ENCODE data around the gene TRIP13. TPM values are rescaled to one million over a fixed set of nuclear protein-coding genes. Genes with fewer than 3 reads are reported as not detected.

Gene TRIP13
- total RNA-seq, 2 donors from 2014 or later, result 17.7 to 18.2 TPM

DNA sequence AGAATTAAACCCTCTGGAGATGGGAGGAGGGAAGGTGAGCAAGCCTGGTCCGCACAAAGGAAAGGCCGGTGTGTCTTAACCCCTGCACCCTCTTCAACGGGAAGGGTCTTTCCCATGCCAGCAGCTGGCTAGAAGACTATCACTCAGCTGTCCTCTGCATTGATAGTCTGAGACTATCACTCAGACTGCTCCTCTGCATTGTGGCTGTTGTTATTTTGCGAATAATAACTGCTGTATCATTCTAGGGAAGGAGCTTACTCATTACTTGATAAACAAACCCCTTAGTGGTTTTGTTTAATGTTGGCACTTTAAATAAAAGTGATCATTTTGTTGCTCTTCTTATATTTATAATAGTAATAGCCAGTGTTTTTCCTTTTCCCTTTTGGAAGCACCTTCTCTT is 8.1 kb downstream of the TRIP13 start:
- H3K4me1 Mint-ChIP-seq (ENCODE audit: low read depth), result no peaks in the 10 kb centered on the region
- no peak overlapping the region for H3K4me3 Mint-ChIP-seq
- H3K9me3 Mint-ChIP-seq, result no peaks in the 10 kb centered on the region
- no peak for ATAC-seq (replicated peaks in 1 of 2)
- no peak for DNase-seq
- peaks cover 4 to 23% of the 10 kb centered on the region in 2 donors for H3K36me3 Mint-ChIP-seq (ENCODE audit: insufficient read depth in 2 of 2)
- H3K27me3 Mint-ChIP-seq (ENCODE audit: low read depth), result no peaks in the 10 kb centered on the region
- no peak overlapping the region for H3K27ac Mint-ChIP-seq

DNA sequence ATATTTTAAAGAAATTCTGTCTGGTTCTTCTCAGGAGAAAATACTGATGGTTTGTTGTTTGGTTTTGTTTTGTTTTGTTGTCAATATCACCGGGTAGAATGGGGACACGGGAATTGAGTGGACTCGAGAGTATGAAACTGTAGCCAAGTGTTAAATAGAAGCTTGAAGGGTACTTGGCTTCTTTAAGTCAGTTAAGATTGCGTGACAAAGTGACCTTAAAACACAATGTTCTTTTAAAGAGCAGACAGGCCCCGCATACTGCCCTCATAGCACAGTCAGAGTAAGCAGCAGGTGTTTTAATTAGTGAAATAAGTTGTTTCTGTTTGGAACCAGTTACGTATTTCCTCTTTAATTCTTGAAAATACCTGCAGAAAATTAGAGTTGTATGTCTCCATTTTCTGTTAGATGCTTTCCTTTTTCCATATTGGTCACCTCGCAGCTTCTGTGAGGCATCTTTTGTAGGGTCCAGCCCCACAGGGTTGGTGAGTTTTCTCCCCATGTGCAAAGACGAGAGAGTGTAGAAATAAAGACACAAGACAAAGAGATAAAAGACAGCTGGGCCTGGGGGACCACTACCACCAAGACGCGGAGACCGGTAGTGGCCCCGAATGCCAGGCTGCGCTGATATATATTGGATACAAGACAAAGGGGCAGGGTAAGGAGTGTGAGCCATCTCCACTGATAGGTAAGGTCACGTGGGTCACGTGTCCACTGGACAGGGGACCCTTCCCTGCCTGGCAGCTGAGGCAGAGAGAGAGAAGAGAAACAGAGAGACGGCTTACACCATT is 9.6 kb downstream of the TRIP13 start:
- Mint-ChIP-seq H3K36me3 (ENCODE audit: insufficient read depth in 2 of 2) (peaks cover 0 to 20% of the 10 kb centered on the region in 2 donors), H3K27ac (no peak overlapping the region), H3K27me3 (ENCODE audit: low read depth) (no peaks in the 10 kb centered on the region), H3K9me3 (no peaks in the 10 kb centered on the region), H3K4me1 (ENCODE audit: low read depth) (no peaks in the 10 kb centered on the region), H3K4me3 (no peak overlapping the region)
- ATAC-seq (replicated peaks in 1 of 2) (no peak), DNase-seq (no peak)

DNA sequence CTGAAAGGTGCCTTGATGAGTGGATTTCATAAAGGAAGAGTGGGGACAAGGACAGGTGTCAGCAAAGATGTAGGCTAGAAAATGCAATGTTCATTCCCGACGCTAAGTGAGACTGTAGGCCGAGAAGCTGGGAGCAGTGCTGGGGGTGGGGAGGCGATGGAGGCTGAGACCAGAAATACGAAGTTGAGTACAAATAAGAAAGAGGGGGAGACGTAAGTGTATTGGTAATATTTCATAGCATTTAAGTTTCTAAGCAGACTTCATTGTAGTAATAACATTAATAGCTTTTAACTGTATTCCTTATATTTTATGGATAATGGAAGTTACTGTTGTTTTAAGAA is 11.0 kb downstream of the TRIP13 start:
- no peak overlapping the region for H3K4me3 Mint-ChIP-seq
- ATAC-seq (replicated peaks in 1 of 2) (no peak), DNase-seq (no peak)
- no peaks in the 10 kb centered on the region for H3K9me3 Mint-ChIP-seq
- no peaks in the 10 kb centered on the region for H3K4me1 Mint-ChIP-seq (ENCODE audit: low read depth)
- H3K27ac Mint-ChIP-seq, result no peak overlapping the region
- no peaks in the 10 kb centered on the region for H3K27me3 Mint-ChIP-seq (ENCODE audit: low read depth)
- H3K36me3 Mint-ChIP-seq (ENCODE audit: insufficient read depth in 2 of 2), result peaks cover 0 to 24% of the 10 kb centered on the region in 2 donors

DNA sequence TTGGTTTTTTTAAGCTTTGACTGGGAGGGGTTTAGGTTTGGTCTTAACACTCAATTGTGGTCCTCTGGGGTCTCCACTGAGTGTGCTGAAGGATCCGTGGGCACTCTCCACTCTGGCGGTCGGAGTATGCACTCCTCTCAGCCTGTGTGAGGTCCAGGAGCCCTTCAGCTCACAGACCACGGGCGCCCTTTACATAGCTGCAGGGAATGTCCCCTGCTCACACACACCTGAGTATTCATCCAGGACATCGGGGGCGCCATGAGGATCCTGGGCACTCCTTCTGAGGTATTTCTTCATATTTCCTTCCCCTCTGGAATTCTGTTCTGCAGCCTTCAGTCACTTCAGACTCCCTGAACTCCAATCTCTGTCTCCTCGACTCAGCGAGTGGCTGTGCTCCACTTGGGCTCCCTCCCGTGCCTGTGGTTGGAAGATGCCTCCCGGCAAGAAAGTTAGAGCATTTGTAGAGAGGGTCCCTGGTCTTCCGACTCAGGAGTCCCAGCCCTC is 12.5 kb downstream of the TRIP13 start:
- no peaks in the 10 kb centered on the region for H3K9me3 Mint-ChIP-seq
- no peak overlapping the region for H3K27ac Mint-ChIP-seq
- H3K4me3 Mint-ChIP-seq, result no peak overlapping the region
- no peaks in the 10 kb centered on the region for H3K4me1 Mint-ChIP-seq (ENCODE audit: low read depth)
- DNase-seq, result no peak
- no peak for ATAC-seq (replicated peaks in 1 of 2)
- no peaks in the 10 kb centered on the region for H3K27me3 Mint-ChIP-seq (ENCODE audit: low read depth)
- peaks cover 0 to 23% of the 10 kb centered on the region in 2 donors for H3K36me3 Mint-ChIP-seq (ENCODE audit: insufficient read depth in 2 of 2)

DNA sequence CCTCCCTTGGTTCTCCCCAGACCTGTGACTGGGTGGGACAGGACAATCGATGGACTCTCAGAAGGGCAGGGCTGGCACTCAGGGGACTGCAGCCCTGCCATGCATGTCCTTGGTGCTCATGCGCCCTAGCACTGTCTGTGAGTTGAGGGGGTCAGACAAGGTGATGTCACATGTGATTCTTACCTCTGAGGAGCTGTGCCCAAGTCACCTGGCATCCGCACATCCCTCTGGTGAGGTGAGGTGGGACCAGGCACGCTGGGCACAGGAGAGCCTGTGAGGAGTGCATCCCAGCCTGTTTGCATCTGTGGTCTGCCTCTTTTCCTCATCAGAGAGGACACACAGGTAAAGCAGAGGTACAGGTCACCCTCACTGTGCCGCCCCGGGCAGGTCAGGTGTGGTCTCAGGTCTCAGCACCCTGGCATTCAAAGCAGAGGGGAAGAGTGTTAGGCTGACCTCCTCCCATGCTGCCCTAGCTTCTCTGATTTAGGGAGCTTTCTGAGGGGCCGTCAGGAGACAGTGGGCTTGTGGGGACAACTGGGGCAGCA is 14.8 kb downstream of the TRIP13 start:
- Mint-ChIP-seq H3K27me3 (ENCODE audit: low read depth) (no peaks in the 10 kb centered on the region), H3K27ac (no peak overlapping the region), H3K36me3 (ENCODE audit: insufficient read depth in 2 of 2) (peaks cover 2 to 34% of the 10 kb centered on the region in 2 donors), H3K4me1 (ENCODE audit: low read depth) (peaks cover 13% of the 10 kb centered on the region), H3K4me3 (no peak overlapping the region), H3K9me3 (no peaks in the 10 kb centered on the region)
- DNase-seq, result no peak
- ATAC-seq (replicated peaks in 1 of 2), result no peak

DNA sequence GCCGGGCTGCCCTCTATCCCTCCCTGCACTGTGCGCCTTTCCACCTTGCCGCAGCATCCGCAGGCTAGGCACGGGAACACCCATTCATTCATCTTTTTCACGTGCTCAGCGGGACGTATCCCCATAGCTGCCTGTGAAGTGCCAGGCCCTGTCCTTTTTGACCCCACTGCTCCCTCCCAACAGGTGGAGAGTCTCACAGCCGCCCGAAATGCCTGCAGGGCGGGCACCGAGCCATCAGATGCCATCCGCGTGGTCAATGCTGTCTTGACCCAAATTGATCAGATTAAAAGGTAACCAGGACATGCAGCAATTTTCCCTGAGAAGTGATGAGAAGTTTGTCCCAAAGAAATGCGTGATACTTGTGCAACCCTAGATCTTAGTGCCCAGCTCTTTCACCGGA is 15.5 kb downstream of the TRIP13 start:
- H3K4me3 Mint-ChIP-seq, result no peak overlapping the region
- DNase-seq (no peak), ATAC-seq (replicated peaks in 1 of 2) (no peak)
- H3K27me3 Mint-ChIP-seq (ENCODE audit: low read depth), result no peaks in the 10 kb centered on the region
- no peaks in the 10 kb centered on the region for H3K9me3 Mint-ChIP-seq
- no peak overlapping the region for H3K27ac Mint-ChIP-seq
- H3K4me1 Mint-ChIP-seq (ENCODE audit: low read depth), result peaks cover 20% of the 10 kb centered on the region
- H3K36me3 Mint-ChIP-seq (ENCODE audit: insufficient read depth in 2 of 2), result peaks cover 5 to 36% of the 10 kb centered on the region in 2 donors

DNA sequence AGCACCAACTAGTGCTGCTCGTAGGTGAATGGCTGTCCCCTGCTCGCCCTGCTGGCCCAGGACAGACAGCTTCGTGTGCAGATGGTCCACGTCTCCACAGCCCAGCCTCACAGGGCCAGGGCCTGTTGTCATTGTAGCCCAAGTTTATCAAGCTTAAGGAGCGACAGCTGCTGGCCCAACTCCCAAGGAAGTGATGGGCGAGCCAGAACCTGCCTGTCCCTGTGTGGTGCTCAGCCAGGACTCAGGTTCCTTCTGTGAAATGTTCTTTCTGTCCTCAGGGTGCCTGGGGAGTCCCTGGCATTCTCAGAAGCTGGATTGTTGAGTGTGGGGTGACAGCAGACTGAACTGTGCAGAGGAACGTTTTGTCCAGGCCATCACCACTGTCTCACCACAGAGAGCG is 16.4 kb downstream of the TRIP13 start:
- no peak overlapping the region for H3K4me3 Mint-ChIP-seq
- no peak overlapping the region for H3K27ac Mint-ChIP-seq
- DNase-seq (no peak), ATAC-seq (replicated peaks in 1 of 2) (no peak)
- H3K9me3 Mint-ChIP-seq, result no peaks in the 10 kb centered on the region
- H3K27me3 Mint-ChIP-seq (ENCODE audit: low read depth), result no peaks in the 10 kb centered on the region
- H3K36me3 Mint-ChIP-seq (ENCODE audit: insufficient read depth in 2 of 2), result peaks cover 6 to 37% of the 10 kb centered on the region in 2 donors
- H3K4me1 Mint-ChIP-seq (ENCODE audit: low read depth), result peaks cover 21% of the 10 kb centered on the region

DNA sequence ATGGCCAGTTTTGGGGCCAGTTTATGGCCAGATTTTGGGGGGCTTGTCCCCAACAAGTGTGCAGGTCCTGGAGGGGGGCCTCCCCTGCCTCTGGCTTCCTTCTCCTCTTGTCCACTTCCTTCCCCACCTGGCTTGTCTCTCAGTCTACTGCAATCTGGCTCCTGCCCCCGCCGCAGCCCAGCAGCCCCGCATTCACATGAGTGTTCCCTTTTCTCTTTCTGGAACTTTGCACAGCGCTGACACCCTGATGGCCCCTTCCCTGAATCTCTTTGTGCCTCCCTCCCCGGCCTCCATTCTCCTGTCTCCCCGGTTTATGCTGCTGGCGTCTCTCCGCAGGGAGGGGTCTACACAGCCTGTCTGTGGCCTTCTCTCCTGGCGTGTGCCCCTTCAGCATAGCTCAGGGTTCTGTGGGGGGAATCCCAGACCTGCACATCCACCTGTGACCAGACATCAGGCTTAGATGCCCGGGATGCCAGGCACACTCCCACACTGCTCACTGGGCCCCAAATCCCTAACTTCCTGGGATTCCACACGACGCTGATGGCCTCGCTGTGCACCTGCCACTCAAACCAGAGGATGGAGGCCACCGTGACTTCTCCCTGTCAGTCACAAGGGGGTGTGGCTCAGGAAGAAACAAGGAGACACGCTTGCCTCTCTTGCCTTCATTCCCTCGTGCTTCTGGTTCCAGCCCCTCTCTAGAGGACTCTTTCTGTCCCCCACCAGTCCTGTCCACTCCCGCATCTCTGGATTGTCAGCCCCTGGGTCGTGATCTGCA is 17.5 kb downstream of the TRIP13 start:
- no peak for ATAC-seq (replicated peaks in 1 of 2)
- H3K27ac Mint-ChIP-seq, result no peak overlapping the region
- H3K4me3 Mint-ChIP-seq, result no peak overlapping the region
- peaks cover 9 to 37% of the 10 kb centered on the region in 2 donors for H3K36me3 Mint-ChIP-seq (ENCODE audit: insufficient read depth in 2 of 2)
- no peaks in the 10 kb centered on the region for H3K27me3 Mint-ChIP-seq (ENCODE audit: low read depth)
- H3K4me1 Mint-ChIP-seq (ENCODE audit: low read depth), result peaks cover 21% of the 10 kb centered on the region
- no peaks in the 10 kb centered on the region for H3K9me3 Mint-ChIP-seq
- no peak for DNase-seq

DNA sequence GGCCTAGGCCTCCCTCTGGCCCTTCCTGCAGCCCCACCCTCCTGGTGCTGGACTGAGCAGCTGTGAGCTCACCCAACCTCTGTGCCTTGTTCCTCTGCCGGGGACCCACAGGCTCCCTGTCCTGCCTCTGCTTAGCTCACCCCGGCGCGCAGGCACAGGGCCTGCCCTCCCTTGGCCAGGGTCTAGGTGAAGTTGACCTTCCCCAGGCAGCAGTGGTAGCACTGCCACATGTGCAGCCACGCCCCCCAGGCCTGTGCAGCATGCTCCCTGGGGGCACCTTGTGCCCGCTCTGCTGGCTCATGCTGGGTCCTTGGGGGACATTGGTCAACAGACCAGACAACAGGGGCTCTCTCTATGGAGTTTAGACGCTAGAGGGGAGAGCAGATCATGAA is 18.1 kb downstream of the TRIP13 start:
- DNase-seq (no peak), ATAC-seq (replicated peaks in 1 of 2) (no peak)
- H3K27ac Mint-ChIP-seq, result no peak overlapping the region
- no peaks in the 10 kb centered on the region for H3K9me3 Mint-ChIP-seq
- peaks cover 9 to 32% of the 10 kb centered on the region in 2 donors for H3K36me3 Mint-ChIP-seq (ENCODE audit: insufficient read depth in 2 of 2)
- H3K4me1 Mint-ChIP-seq (ENCODE audit: low read depth), result peaks cover 21% of the 10 kb centered on the region
- H3K27me3 Mint-ChIP-seq (ENCODE audit: low read depth), result no peaks in the 10 kb centered on the region
- H3K4me3 Mint-ChIP-seq, result no peak overlapping the region

DNA sequence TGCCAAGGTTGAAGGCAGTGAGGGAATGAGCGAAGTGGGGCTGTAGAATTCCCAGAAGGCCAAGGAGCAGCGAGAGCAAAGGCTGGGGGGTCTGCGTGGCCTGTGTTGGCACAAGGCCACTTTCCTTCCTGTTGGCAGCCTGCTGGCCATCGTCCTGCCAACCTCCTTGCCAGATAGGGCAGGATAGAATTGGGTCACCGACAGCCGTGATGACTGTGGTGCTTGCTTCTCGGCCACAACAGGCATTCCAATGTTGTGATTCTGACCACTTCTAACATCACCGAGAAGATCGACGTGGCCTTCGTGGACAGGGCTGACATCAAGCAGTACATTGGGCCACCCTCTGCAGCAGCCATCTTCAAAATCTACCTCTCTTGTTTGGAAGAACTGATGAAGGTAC is 18.9 kb downstream of the TRIP13 start:
- no peak overlapping the region for H3K27ac Mint-ChIP-seq
- H3K4me3 Mint-ChIP-seq, result no peak overlapping the region
- DNase-seq (no peak), ATAC-seq (replicated peaks in 1 of 2) (no peak)
- peaks cover 9 to 32% of the 10 kb centered on the region in 2 donors for H3K36me3 Mint-ChIP-seq (ENCODE audit: insufficient read depth in 2 of 2)
- H3K4me1 Mint-ChIP-seq (ENCODE audit: low read depth), result peaks cover 21% of the 10 kb centered on the region
- H3K9me3 Mint-ChIP-seq, result no peaks in the 10 kb centered on the region
- H3K27me3 Mint-ChIP-seq (ENCODE audit: low read depth), result no peaks in the 10 kb centered on the region

DNA sequence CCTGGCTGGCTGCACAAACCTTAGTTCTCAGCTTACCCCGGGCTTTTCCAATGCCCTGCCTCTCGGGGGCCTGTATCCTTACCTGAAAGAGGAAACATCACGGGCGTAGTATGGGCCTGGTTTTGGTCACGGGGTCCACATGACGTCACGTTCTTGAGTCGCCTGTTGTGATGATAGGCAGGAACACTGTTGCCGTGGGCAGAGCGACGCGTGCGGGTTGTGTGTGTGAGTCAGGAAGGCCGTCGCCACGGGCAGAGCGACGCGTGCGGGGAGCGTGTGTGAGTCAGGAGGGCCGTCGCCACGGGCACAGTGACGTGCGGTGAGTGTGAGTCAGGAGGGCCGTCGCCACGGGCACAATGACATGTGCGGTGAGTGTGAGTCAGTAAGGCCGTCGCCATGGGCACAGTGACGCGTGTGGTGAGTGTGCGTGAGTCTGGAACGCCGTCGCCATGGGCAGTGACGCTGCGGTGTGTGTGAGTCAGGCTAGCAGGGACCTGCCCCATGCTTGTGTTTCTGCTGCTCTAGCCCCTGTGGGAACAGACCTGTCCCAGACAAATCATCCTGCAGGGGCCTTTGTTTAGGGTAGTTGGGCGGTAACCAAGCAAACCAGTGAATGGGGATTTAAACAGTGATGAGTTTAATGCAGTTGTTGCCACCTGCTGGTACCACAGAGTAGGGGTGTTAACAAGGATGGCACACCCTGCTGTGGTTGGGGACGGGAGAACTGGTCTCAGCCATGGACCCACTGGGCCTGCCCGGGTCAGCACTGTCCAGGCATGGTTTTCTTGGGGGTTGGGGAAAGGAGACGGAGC is 19.8 kb downstream of the TRIP13 start:
- H3K4me3 Mint-ChIP-seq, result peak overlapping the region; percentile 23 to 45
- DNase-seq, result peak; percentile 82 to 86
- peak; percentile 96 to 97 for ATAC-seq (replicated peaks in 1 of 2)
- peak overlapping the region; percentile 81 for H3K27ac Mint-ChIP-seq
- H3K9me3 Mint-ChIP-seq, result no peaks in the 10 kb centered on the region
- peaks cover 21% of the 10 kb centered on the region for H3K4me1 Mint-ChIP-seq (ENCODE audit: low read depth)
- H3K36me3 Mint-ChIP-seq (ENCODE audit: insufficient read depth in 2 of 2), result peaks cover 9 to 32% of the 10 kb centered on the region in 2 donors
- no peaks in the 10 kb centered on the region for H3K27me3 Mint-ChIP-seq (ENCODE audit: low read depth)

DNA sequence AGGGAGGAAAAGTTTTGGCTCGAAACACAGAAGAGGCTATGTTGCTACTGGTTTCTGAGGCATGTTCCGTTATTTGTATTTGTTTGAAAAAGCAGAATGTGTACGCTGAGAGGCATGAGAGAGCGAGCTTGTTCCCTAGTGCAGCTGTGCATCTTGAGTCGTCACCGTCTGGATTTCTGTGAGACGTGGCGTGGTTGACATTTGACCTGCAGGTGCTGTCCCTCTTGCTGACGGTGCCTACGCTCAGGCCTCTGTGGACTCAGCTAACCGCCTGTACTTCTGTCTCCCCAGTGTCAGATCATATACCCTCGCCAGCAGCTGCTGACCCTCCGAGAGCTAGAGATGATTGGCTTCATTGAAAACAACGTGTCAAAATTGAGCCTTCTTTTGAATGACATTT is 21.5 kb downstream of the TRIP13 start:
- H3K4me3 Mint-ChIP-seq, result no peak overlapping the region
- ATAC-seq (replicated peaks in 1 of 2) (no peak), DNase-seq (no peak)
- H3K36me3 Mint-ChIP-seq (ENCODE audit: insufficient read depth in 2 of 2), result peaks cover 9 to 29% of the 10 kb centered on the region in 2 donors
- H3K4me1 Mint-ChIP-seq (ENCODE audit: low read depth), result peaks cover 21% of the 10 kb centered on the region
- H3K27me3 Mint-ChIP-seq (ENCODE audit: low read depth), result no peaks in the 10 kb centered on the region
- H3K9me3 Mint-ChIP-seq, result no peaks in the 10 kb centered on the region
- H3K27ac Mint-ChIP-seq, result no peak overlapping the region

DNA sequence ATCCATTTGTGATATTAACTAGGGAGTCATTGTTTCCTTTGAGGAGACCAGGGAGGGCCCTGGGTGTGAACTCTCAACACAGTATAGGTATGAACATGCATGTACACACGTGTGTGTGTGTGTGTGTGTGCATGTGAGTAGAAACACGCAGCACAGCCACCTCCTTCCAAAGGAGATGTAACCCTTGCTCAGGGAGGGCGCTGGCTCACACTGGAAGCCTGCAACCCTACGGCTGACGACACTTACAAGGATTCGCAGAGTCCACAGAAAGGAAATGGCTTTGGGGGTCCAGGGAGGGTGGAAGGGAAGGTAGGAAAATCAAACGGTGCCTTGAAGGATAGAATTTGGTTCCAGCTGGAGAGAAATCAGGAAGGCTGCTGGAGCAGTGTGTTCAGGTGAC is 21.9 kb downstream of the TRIP13 start:
- Mint-ChIP-seq H3K9me3 (no peaks in the 10 kb centered on the region), H3K4me1 (ENCODE audit: low read depth) (peaks cover 21% of the 10 kb centered on the region), H3K4me3 (no peak overlapping the region), H3K27me3 (ENCODE audit: low read depth) (no peaks in the 10 kb centered on the region), H3K36me3 (ENCODE audit: insufficient read depth in 2 of 2) (peaks cover 9 to 29% of the 10 kb centered on the region in 2 donors), H3K27ac (no peak overlapping the region)
- no peak for DNase-seq
- no peak for ATAC-seq (replicated peaks in 1 of 2)
